Measurements from ENCODE around the gene CMTM4. TPM values are rescaled to one million over a fixed set of nuclear protein-coding genes. Genes with fewer than 3 reads are reported as not detected.

CMTM4 gene
- total RNA-seq, 1 donor from 2014 or later, result 20.1 TPM

DNA sequence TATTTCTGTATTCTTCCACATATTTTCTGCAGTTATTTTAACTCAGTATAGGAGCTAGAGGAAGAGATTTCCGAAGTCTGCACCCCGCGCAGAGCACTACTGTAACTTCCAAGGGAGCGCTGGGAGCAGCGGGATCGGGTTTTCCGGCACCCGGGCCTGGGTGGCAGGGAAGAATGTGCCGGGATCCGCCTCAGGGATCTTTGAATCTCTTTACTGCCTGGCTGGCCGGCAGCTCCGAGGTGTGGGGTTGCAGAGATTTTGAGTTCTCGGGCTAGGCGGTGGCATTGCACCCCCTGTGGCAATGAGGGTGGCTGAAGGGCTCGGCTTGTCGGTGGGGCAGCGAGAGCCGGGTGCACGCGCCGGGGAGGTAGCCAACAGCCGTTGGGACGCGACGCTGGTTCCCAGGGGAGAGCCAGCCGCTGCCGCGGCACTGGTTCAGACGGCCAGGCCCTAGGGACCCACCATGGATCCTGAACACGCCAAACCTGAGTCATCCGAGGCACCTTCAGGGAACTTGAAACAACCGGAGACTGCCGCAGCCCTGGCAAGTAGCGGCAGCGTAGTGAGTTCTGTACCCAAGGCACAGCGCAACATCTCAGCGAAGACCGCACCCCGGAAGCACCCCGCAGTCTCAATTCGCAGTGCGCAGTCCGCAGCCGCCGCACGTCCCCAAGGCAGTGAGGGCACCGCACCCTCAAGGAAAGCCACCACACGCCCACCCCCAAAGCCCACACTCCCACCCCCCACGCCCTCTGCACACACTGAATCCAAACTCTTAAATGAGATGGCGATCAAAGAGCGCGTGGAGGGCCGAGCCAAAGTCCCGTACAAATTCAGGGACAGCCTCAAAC is 130.3 kb downstream of the CMTM4 start, which contains the start of gene CMTM1:
TSS of gene CMTM1 (plus strand) at position 389 of the 851 bp plus-strand sequence. CDS start at position 464, 75 bp downstream.
- intact Hi-C loops (cut with DNase I), result no loop called here
- Histone ChIP-seq H3K27me3 (no peaks in the 10 kb centered on the region), H3K4me1 (no peaks in the 10 kb centered on the region), H3K4me3 (no peak within 1 kb of the TSS), H3K9me3 (no peaks in the 10 kb centered on the region), H3K36me3 (peaks cover 0 to 22% of the 10 kb centered on the region in 2 donors), H3K27ac (no peak within 1 kb of the TSS)
- TF ChIP-seq, protein P1, sequence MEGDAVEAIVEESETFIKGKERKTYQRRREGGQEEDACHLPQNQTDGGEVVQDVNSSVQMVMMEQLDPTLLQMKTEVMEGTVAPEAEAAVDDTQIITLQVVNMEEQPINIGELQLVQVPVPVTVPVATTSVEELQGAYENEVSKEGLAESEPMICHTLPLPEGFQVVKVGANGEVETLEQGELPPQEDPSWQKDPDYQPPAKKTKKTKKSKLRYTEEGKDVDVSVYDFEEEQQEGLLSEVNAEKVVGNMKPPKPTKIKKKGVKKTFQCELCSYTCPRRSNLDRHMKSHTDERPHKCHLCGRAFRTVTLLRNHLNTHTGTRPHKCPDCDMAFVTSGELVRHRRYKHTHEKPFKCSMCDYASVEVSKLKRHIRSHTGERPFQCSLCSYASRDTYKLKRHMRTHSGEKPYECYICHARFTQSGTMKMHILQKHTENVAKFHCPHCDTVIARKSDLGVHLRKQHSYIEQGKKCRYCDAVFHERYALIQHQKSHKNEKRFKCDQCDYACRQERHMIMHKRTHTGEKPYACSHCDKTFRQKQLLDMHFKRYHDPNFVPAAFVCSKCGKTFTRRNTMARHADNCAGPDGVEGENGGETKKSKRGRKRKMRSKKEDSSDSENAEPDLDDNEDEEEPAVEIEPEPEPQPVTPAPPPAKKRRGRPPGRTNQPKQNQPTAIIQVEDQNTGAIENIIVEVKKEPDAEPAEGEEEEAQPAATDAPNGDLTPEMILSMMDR (IDR thresholded peaks at IDR 0.05), result no peak
- no peak for DNase-seq (ENCODE audit: low spot score in 2 of 2)

Other genes starting within 250 kb of the CMTM4 start
- 21.5 TPM for gene TK2, start 146.6 kb downstream of the CMTM4 start, total RNA-seq
- not detected for gene CKLF, start 144.2 kb downstream of the CMTM4 start, total RNA-seq
- not detected for gene CMTM1, start 130.3 kb downstream of the CMTM4 start, total RNA-seq
- not detected for gene CMTM2, start 117.3 kb downstream of the CMTM4 start, total RNA-seq
- gene CMTM3, start 92.0 kb downstream of the CMTM4 start, total RNA-seq, result 42.6 TPM
- gene DYNC1LI2, start 54.9 kb upstream of the CMTM4 start, total RNA-seq, result 99.7 TPM
- gene TERB1, start 104.8 kb upstream of the CMTM4 start, total RNA-seq, result not detected
- 8.6 TPM for gene NAE1, start 134.2 kb upstream of the CMTM4 start, total RNA-seq
- not detected for gene CA7, start 147.7 kb upstream of the CMTM4 start, total RNA-seq
- 2.8 TPM for gene PDP2, start 183.8 kb upstream of the CMTM4 start, total RNA-seq
- not detected for gene CDH16, start 222.1 kb upstream of the CMTM4 start, total RNA-seq
- 54.2 TPM for gene RRAD, start 228.8 kb upstream of the CMTM4 start, total RNA-seq
- gene CIAO2B, start 237.7 kb upstream of the CMTM4 start, total RNA-seq, result 255 TPM
- 40.0 TPM for gene CES2, start 238.8 kb upstream of the CMTM4 start, total RNA-seq